CD4-positive, alpha-beta T cell (primary cell): ENCODE results near the gene TRAF3IP3. TPM values are rescaled to one million over a fixed set of nuclear protein-coding genes. Genes with fewer than 3 reads are reported as not detected.

Experiments
- ATAC-seq: fragments of 200-7000 bp; cut with Tn5 transposase; one replicate; pipeline ENCODE4 v1.10.0; 2022; ENCODE audit warnings: mild to moderate bottlenecking; ENCODE audit not compliant: poor library complexity
- CTCF ChIA-PET: fragments of 350-600 bp; sonication (Branson Sonifier 250); formaldehyde crosslinking; loops from one replicate; lab custom pipeline; 2021; ENCODE audit warnings: antibody characterized with exemption, inconsistent platforms; lab: Charles Lee
- POLR2A ChIA-PET: fragments of 350-600 bp; sonication (Branson Sonifier 250); formaldehyde crosslinking; loops from one replicate; lab custom pipeline; 2021; ENCODE audit warnings: antibody characterized with exemption, inconsistent platforms; lab: Charles Lee
- DNase-seq, 14 experiments: peaks; one replicate each; pipeline ENCODE4 v3.0.0-alpha.2; 2013 to 2020; ENCODE audit warnings: mixed read lengths in 2 of 14
- H3K27ac ChIP-seq, 2 donors: one replicate each; pipeline versions ENCODE4 v1.5.1 to v1.7.0; 2013; ENCODE audit warnings: low read length in 2 of 2, low read depth in 1 of 2, mild to moderate bottlenecking in 1 of 2
- H3K27me3 ChIP-seq, 2 experiments: 1 replicate in 1 of 2; 2 replicates in 1 of 2; pipeline versions ENCODE4 v1.6.1 to v1.7.0; 2013; ENCODE audit warnings: low read length in 2 of 2, control low read depth in 1 of 2, mild to moderate bottlenecking in 1 of 2, moderate library complexity in 1 of 2; ENCODE audit not compliant: insufficient read depth in 2 of 2, control insufficient read depth in 1 of 2
- H3K36me3 ChIP-seq: one replicate; pipeline ENCODE4 v1.6.1; 2013; ENCODE audit warnings: low read length, control low read depth; ENCODE audit not compliant: insufficient read depth
- H3K4me1 ChIP-seq: one replicate; pipeline ENCODE4 v1.6.1; 2013; ENCODE audit warnings: low read length, control low read depth; ENCODE audit not compliant: insufficient read depth
- H3K4me3 ChIP-seq: one replicate; pipeline ENCODE4 v1.5.1; 2013; ENCODE audit warnings: mild to moderate bottlenecking, low read length, moderate library complexity
- H3K9me3 ChIP-seq, 2 experiments: 1 replicate in 1 of 2; 2 replicates in 1 of 2; pipeline versions ENCODE4 v1.6.1 to v1.7.0; 2013; ENCODE audit warnings: low read length in 2 of 2, mild to moderate bottlenecking in 2 of 2, control low read depth in 1 of 2, moderate library complexity in 1 of 2; ENCODE audit not compliant: control insufficient read depth in 1 of 2, insufficient read depth in 1 of 2
- H3K27ac Mint-ChIP-seq: one replicate; pipeline ENCODE4 v1.8.0; 2020; ENCODE audit warnings: mixed read lengths
- H3K27me3 Mint-ChIP-seq: one replicate; pipeline ENCODE4 v1.8.0; 2021; ENCODE audit warnings: mixed read lengths
- H3K36me3 Mint-ChIP-seq: one replicate; pipeline ENCODE4 v1.8.0; 2021; ENCODE audit warnings: low read depth, mixed read lengths
- H3K4me1 Mint-ChIP-seq: one replicate; pipeline ENCODE4 v1.8.0; 2021; ENCODE audit warnings: low read depth, mixed read lengths
- H3K4me3 Mint-ChIP-seq: one replicate; pipeline ENCODE4 v1.8.0; 2020; ENCODE audit warnings: mild to moderate bottlenecking, mixed read lengths
- H3K9me3 Mint-ChIP-seq: one replicate; pipeline ENCODE4 v1.8.0; 2020; ENCODE audit warnings: mixed read lengths
- CTCF ChIP-seq: fragments of 200-600 bp; IDR thresholded peaks from one replicate; pipeline ENCODE4 v1.8.0; 2022; ENCODE audit warnings: antibody characterized with exemption, mild to moderate bottlenecking
- intact Hi-C, 2 experiments: fragments of 100-400 bp; cut with DNase I in 1 of 2; cut with micrococcal nuclease in 1 of 2; formaldehyde crosslinking; loops; one replicate each; pipeline versions ENCODE4 v1.15.1 to v1.9.0; 2023 to 2025; cut with DNase I, micrococcal nuclease
- total RNA-seq, 174 experiments: library from RNA in 2 of 174; stranded (reverse) in 2 of 174; gene quantifications; one replicate each; pipeline ENCODE4 v1.2.3 and lab custom pipeline; 2021 to 2026

Gene TRAF3IP3
- total RNA-seq, 2 experiments from 2014 or later = 279 to 290 TPM

GRCh38 chr1:209758400-209758799, 2.5 kb downstream of the TRAF3IP3 start:
- intact Hi-C loops = no loop called here
- Mint-ChIP-seq H3K36me3 (peaks cover 77% of the 10 kb centered on the region), H3K4me3 (peak overlapping the region; percentile 88), H3K9me3 (no peaks in the 10 kb centered on the region), H3K27ac (peak overlapping the region; percentile 89), H3K27me3 (no peaks in the 10 kb centered on the region), H3K4me1 (peaks cover 81% of the 10 kb centered on the region)
- Histone ChIP-seq H3K27ac (peak overlapping the region; percentile 61 to 79), H3K36me3 (peaks cover 53% of the 10 kb centered on the region), H3K9me3 (no peaks in the 10 kb centered on the region), H3K27me3 (no peaks in the 10 kb centered on the region), H3K4me1 (peaks cover 79% of the 10 kb centered on the region), H3K4me3 (peak overlapping the region; percentile 68)
- TF ChIP-seq CTCF = no peak
- ChIA-PET CTCF (interaction anchor here (0.8 to 1.5 kb wide), 2 partner anchors 9 to 10 kb away, joined by 3 to 7 read pairs; no protein-coding TSS in a partner anchor), POLR2A (interaction anchor here (3.7 to 13.9 kb wide), 4 partner anchors 9 to 25 kb away, joined by 22 to 478 read pairs (median 60); partner anchors contain the start of gene C1orf74)
- ATAC-seq (no peak), DNase-seq (peak in 1 of 14 experiments; percentile 32)

GRCh38 chr1:209759829-209760359, 4.0 kb downstream of the TRAF3IP3 start:
- no peaks in the 10 kb centered on the region for H3K9me3 ChIP-seq
- H3K27ac ChIP-seq = peak overlapping the region; percentile 25 to 79
- Mint-ChIP-seq H3K36me3 (peaks cover 89% of the 10 kb centered on the region), H3K27ac (peak overlapping the region; percentile 89), H3K27me3 (no peaks in the 10 kb centered on the region), H3K4me1 (peaks cover 82% of the 10 kb centered on the region), H3K9me3 (no peaks in the 10 kb centered on the region), H3K4me3 (peak overlapping the region; percentile 57)
- POLR2A ChIA-PET = interaction anchor here (1.9 to 13.9 kb wide), 3 partner anchors 8 to 24 kb away, joined by 9 to 478 read pairs (median 79); partner anchors contain the start of gene C1orf74
- ATAC-seq (no peak), DNase-seq (no peak)
- CTCF ChIA-PET = interaction anchor here (1.3 kb wide), 3 partner anchors 9 to 63 kb away, joined by 3 to 8 read pairs (median 4); no protein-coding TSS in a partner anchor
- peaks cover 68% of the 10 kb centered on the region for H3K36me3 ChIP-seq
- no peaks in the 10 kb centered on the region for H3K27me3 ChIP-seq
- peak overlapping the region; percentile 68 for H3K4me3 ChIP-seq
- intact Hi-C loops = no loop called here
- no peak for TF ChIP-seq CTCF
- peaks cover 79% of the 10 kb centered on the region for H3K4me1 ChIP-seq

GRCh38 chr1:209761011-209761635, 5.3 kb downstream of the TRAF3IP3 start:
- DNase-seq (no peak), ATAC-seq (no peak)
- Histone ChIP-seq H3K27ac (peak overlapping the region; percentile 33 to 42), H3K9me3 (no peaks in the 10 kb centered on the region), H3K4me1 (peaks cover 80% of the 10 kb centered on the region), H3K27me3 (no peaks in the 10 kb centered on the region), H3K36me3 (peaks cover 80% of the 10 kb centered on the region), H3K4me3 (no peak overlapping the region)
- intact Hi-C loops = no loop called here
- H3K36me3 Mint-ChIP-seq = peaks cover 97% of the 10 kb centered on the region
- ChIA-PET CTCF (interaction anchor here (1.3 kb wide), 3 partner anchors 8 to 62 kb away, joined by 3 to 8 read pairs (median 4); no protein-coding TSS in a partner anchor), POLR2A (interaction anchor here (1.9 to 13.9 kb wide), 3 partner anchors 6 to 23 kb away, joined by 9 to 478 read pairs (median 79); partner anchors contain the start of gene C1orf74)
- H3K4me1 Mint-ChIP-seq = peaks cover 82% of the 10 kb centered on the region
- no peaks in the 10 kb centered on the region for H3K9me3 Mint-ChIP-seq
- H3K27me3 Mint-ChIP-seq = no peaks in the 10 kb centered on the region
- TF ChIP-seq CTCF = no peak
- H3K27ac Mint-ChIP-seq = peak overlapping the region; percentile 89
- H3K4me3 Mint-ChIP-seq = peak overlapping the region; percentile 62
